NCI-H2029 (cell line): Measurements from ENCODE around the gene KLHL22.
"Not testable (repeated sequence)": the region's sequence is repeated elsewhere in the genome, so short reads cannot be mapped to it uniquely, and the experiment has no call there.

Source experiments
- DNase-seq: peaks from one replicate; lab custom pipeline; 2025; lab: John Stamatoyannopoulos, UW

KLHL22 gene, protein sequence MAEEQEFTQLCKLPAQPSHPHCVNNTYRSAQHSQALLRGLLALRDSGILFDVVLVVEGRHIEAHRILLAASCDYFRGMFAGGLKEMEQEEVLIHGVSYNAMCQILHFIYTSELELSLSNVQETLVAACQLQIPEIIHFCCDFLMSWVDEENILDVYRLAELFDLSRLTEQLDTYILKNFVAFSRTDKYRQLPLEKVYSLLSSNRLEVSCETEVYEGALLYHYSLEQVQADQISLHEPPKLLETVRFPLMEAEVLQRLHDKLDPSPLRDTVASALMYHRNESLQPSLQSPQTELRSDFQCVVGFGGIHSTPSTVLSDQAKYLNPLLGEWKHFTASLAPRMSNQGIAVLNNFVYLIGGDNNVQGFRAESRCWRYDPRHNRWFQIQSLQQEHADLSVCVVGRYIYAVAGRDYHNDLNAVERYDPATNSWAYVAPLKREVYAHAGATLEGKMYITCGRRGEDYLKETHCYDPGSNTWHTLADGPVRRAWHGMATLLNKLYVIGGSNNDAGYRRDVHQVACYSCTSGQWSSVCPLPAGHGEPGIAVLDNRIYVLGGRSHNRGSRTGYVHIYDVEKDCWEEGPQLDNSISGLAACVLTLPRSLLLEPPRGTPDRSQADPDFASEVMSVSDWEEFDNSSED

GRCh38 chr22:20494978-20495860 lies at the start of gene KLHL22:
Gene KLHL22, minus strand, starts transcription at chr22:20495795. Its CDS starts 6,584 bp downstream, at chr22:20489211.
- DNase-seq: no peak

DNA sequence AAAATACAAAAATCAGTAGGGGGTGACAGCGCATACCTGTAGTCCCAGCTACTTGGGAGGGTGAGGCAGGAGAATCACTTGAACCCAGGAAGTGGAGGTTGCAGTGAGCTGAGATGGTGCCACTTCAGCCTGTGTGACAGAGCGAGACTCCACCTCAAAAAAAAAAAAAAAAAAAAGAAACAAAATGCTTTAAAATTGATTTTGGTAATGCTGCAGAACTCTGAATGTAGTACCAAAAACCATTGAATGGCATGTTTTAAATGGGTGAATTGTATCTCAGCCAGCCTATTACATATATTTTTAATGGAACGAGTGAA lies 49.7 kb upstream of the KLHL22 start:
- not testable (repeated sequence) for DNase-seq

DNA sequence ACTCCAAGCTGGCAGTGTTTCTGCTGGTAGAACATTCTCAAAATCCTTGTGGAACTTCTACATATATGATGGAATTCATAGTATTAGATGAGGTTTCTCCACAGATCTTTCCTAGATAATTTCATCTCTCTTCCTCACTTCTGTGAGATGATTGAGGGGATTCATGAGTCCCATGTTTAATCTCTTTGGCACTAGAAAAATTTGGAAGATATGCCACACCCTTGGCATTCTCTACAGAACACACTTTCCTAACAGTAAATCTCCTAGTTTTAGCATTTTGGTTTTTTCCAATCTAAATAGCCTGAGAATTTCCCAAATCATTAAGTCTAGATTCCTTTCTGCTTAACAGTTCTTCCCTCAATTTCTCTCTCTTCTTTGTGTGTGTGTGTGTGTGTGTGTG lies 47.1 kb upstream of the KLHL22 start:
- no peak for DNase-seq

DNA sequence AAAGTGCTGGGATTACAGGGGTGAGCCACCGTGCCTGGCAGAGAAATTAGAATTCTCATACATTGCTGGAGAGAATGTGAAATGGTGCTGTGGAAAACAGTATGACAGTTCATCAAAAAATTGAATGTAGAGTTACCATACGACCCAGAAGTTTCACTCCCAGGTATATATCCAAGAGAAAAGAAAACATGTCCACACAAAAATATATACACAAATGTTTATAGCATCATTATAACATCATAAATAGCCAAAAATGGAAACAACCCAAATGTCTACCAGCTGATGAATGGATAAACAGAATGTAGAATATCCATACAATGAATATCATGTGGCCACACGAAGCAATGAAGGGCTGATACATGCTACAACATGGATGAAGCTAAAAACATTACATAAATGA lies 46.5 kb upstream of the KLHL22 start:
- no peak for DNase-seq

DNA sequence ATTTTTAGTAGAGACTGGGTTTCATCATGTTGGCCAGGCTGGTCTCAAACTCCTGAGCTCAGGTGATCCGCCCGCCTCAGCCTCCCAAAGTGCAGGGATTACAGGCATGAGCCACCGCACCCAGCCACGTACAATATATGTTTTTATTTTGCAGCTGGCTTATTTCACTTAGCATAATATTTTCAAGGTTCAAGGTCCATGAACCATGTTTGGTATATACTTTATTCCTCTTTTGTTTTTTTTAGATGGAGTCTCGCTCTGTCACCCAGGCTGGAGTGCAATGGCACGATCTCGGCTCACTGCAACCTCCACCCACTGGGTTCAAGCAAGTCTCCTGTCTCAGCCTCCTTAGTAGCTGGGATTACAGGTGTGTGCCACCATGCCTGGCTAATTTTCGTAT lies 43.3 kb upstream of the KLHL22 start:
- not testable (repeated sequence) for DNase-seq

DNA sequence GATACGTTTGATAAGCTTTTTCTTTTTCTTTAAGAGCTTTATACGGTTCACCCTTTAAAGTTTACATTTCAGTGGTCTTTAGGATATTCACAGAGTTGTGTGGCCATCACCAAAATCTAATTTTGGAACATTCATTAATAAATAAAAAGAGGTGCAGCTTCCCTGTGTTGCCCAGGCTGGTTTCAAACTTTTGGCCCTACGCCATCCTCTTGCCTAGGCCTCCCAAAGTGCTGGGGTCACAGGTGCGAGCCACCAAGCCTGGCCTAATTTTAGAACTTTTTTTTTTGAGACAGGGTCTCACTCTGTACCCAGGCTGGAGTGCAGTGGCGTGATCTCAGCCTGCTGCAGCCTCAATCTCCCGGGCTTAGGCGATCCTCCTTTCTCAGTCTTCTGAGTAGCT lies 42.4 kb upstream of the KLHL22 start:
- DNase-seq: no peak

GRCh38 chr22:20537325-20537756 lies 41.7 kb upstream of the KLHL22 start:
- DNase-seq: no peak

- peak; percentile 83 for DNase-seq
These were observed 41.2 kb upstream of the KLHL22 start for GRCh38 chr22:20536590-20537324.

DNA sequence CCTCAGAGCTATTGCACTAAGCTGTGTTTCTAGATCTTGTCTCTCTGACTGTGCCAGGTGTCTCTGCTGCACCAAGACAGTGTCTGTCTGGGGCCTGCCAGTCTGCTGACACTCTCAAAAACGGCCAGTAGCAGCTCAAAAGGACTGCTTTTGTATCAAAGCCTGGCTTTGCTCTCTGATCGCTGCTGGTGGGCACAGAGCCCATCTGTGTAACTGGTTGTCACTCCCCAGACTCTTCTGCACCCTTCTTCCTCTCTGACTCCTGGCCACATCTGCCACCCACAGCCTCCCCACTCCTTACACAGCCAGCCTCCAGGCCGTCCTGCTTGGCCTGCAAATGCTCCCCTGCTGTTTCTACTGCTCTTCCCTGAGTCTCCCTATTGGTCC lies 38.3 kb upstream of the KLHL22 start:
- no peak for DNase-seq

GRCh38 chr22:20533095-20533878 lies 37.7 kb upstream of the KLHL22 start:
- DNase-seq: no peak

DNA sequence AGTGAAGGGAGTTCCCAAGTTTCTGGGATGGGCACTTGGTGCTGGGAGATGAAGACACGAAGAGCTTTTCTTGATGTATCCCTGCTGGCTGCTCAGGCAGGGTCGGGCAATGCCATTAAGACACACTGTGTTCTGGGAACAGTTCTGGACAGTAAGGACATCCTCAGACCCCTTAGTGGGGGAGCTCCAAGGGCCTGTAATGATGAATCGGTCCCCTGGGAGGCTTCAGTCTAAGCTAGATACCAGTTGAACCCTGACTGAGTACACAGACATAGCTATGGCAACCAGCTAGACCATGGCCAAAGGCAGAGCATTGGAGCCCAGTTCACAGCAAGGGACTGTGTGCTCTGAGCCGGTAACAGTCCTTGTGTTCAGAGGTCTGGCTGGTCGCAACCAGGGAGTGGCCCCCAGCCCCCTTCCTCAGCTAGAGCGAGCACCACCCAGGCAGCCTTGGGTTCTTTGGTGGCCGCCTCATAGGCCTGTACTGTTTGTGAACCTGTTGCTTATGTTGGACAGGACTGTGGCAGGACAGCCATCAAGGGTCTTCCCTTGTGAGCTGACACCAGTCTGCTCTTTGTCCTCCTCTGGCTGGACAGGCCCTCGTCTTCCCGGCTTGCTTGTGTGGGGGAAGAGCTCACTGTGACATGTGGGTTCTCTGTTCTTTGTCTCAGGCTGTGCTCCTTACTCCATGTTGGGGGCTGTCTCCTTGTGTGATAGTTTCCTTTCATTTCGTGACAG lies 36.8 kb upstream of the KLHL22 start:
- DNase-seq: no peak

DNA sequence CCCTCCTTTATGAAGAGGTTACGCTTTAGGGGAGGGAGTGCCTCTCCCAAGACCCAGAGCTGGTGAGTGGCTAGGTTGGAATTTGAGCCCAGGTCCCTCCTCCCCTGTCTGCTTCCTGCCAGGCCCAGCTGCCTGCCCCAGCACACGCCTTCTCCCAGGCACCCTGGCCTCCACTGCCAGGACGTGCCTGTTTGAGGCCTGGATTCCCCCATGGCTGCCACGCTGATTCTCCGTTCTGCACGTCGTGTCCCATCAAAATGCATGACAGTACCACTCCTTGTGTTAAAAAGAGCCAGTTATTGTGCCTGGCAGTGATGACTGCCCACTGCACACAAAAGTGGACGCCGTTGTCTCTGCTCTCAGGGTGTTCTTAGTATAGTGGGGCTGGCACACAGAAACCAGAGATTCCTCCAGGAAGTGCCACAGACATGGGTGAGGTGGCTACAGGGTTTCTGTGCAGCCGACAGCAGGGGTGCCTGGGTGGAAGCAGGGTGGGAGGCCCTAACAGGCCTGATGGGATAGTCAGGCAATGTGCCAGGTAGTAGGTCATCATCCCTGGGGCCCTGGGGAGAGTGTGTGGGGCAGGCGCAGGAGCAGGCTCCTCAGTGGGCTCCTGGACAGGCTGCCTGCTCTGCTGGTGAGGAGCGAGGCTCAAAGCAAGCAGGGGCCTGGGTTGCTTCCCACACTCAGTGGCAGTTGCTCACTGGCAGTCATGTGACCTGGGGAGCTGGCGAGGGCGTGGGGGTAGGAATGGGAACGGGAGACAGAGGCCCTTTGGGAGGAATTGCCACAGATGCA lies 36.0 kb upstream of the KLHL22 start:
- DNase-seq: peak; percentile 66

- no peak for DNase-seq
These were observed 35.5 kb upstream of the KLHL22 start for GRCh38 chr22:20531154-20531403.

- DNase-seq: no peak
These were observed 35.0 kb upstream of the KLHL22 start for GRCh38 chr22:20530368-20531153.

DNA sequence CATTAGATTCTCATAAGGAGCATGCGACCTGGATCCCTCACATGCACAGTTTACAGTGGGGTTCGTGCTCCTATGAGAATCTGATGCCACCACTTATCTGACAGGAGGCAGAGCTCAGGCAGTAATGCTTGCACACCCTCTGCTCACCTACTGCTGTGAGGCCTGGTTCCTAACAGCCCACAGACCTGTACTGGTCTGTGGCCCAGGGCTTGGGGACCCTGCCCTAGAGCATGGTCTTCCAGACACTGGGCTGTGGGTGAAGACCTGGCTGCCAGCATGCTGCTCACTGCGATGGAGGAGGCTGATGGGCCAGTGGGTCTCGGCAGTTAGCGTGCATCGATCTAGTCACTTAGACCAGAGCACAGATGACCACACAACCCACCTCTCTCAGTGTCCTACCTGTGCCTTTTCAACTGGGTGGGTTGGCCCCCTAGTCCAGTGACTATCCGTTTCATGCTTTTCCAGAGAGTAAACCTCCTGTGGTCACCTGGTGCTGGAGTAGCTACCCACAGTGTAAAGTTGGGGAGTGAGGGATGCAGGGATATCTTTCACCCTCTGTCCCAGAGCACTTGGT lies 32.9 kb upstream of the KLHL22 start:
- no peak for DNase-seq

GRCh38 chr22:20526628-20527355 lies 31.2 kb upstream of the KLHL22 start:
- DNase-seq: no peak

DNA sequence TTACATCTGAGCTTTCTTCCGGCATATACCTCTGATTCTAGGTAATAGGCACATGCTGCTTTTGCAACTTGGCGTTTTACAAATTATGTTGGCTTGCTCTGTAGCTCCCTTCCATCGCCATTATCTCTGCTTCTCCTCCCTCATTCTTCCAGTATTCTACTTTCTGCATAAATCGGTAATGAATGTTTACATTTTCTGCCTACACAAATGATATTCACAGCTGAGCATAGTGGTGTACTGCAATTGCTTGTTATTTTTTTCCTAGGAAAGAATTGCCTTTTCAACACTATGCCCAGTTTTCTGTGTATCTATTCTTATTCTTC lies 30.7 kb upstream of the KLHL22 start:
- DNase-seq: no peak

- no peak for DNase-seq
These were observed 29.5 kb upstream of the KLHL22 start for GRCh38 chr22:20525048-20525447.
